ENCODE data around the gene NEURL1. TPM values are rescaled to one million over a fixed set of nuclear protein-coding genes. Genes with fewer than 3 reads are reported as not detected.

Gene NEURL1
- total and polyA plus RNA-seq, 4 donors = 0.14 to 2.0 (median 0.74) TPM

- ATAC-seq (ENCODE audit: insufficient read depth, low FRiP score) (no peak), DNase-seq (no peak)
- H3K27me3 ChIP-seq (ENCODE audit: control insufficient read depth in 3 of 3, insufficient read depth in 3 of 3, low read length in 2 of 3) = no peaks in the 10 kb centered on the region
- H3K4me1 ChIP-seq (ENCODE audit: control insufficient read depth in 5 of 5, insufficient read depth in 5 of 5, low read length in 5 of 5) = peaks cover 0 to 4% (median 0%) of the 10 kb centered on the region in 5 donors
- H3K27ac ChIP-seq (ENCODE audit: low read depth in 1 of 2, low read length in 1 of 2) = no peak overlapping the region
- H3K4me3 ChIP-seq = no peak overlapping the region
- no peaks in the 10 kb centered on the region for H3K36me3 ChIP-seq (ENCODE audit: control insufficient read depth in 4 of 4, insufficient read depth in 4 of 4, low read length in 4 of 4)
- no peak overlapping the region for H3K9ac ChIP-seq (ENCODE audit: insufficient read depth in 1 of 2, low read length in 2 of 2)
- H3K9me3 ChIP-seq (ENCODE audit: control insufficient read depth in 4 of 4, insufficient read depth in 3 of 4, low read length in 3 of 4) = no peaks in the 10 kb centered on the region
- TF ChIP-seq CTCF (IDR thresholded peaks at IDR 0.05; ENCODE audit: control extremely low read depth, extremely low read depth) = no peak
- 85 to 86% methylated on average over 7 of the region's 7 CpGs for WGBS, 2 donors
Observed at GRCh38 chr10:103573205-103573487, 79.6 kb downstream of the NEURL1 start.

GRCh38 chr10:103574097-103575061, 80.9 kb downstream of the NEURL1 start:
- H3K4me3 ChIP-seq = no peak overlapping the region
- WGBS, 2 donors = 85 to 87% methylated on average over 16 of the region's 16 CpGs

GRCh38 chr10:103575416-103576075, 82.0 kb downstream of the NEURL1 start:
- no peak for TF ChIP-seq CTCF (IDR thresholded peaks at IDR 0.05; ENCODE audit: control extremely low read depth, extremely low read depth)
- H3K27ac ChIP-seq (ENCODE audit: low read depth in 1 of 2, low read length in 1 of 2) = no peak overlapping the region
- DNase-seq (no peak), ATAC-seq (ENCODE audit: insufficient read depth, low FRiP score) (no peak)
- H3K27me3 ChIP-seq (ENCODE audit: control insufficient read depth in 3 of 3, insufficient read depth in 3 of 3, low read length in 2 of 3) = no peaks in the 10 kb centered on the region
- peaks cover 0 to 4% (median 0%) of the 10 kb centered on the region in 5 donors for H3K4me1 ChIP-seq (ENCODE audit: control insufficient read depth in 5 of 5, insufficient read depth in 5 of 5, low read length in 5 of 5)
- no peak overlapping the region for H3K9ac ChIP-seq (ENCODE audit: insufficient read depth in 1 of 2, low read length in 2 of 2)
- WGBS, 2 donors = 64 to 70% methylated on average over 6 of the region's 6 CpGs
- no peaks in the 10 kb centered on the region for H3K36me3 ChIP-seq (ENCODE audit: control insufficient read depth in 4 of 4, insufficient read depth in 4 of 4, low read length in 4 of 4)
- no peak overlapping the region for H3K4me3 ChIP-seq
- no peaks in the 10 kb centered on the region for H3K9me3 ChIP-seq (ENCODE audit: control insufficient read depth in 4 of 4, insufficient read depth in 3 of 4, low read length in 3 of 4)

More at GRCh38 chr10:103574097-103575061, 80.9 kb downstream of the NEURL1 start:
- no peaks in the 10 kb centered on the region for H3K9me3 ChIP-seq (ENCODE audit: control insufficient read depth in 4 of 4, insufficient read depth in 3 of 4, low read length in 3 of 4)
- H3K27ac ChIP-seq (ENCODE audit: low read depth in 1 of 2, low read length in 1 of 2) = no peak overlapping the region
- H3K4me1 ChIP-seq (ENCODE audit: control insufficient read depth in 5 of 5, insufficient read depth in 5 of 5, low read length in 5 of 5) = peaks cover 0 to 4% (median 0%) of the 10 kb centered on the region in 5 donors
- DNase-seq = no peak
- no peaks in the 10 kb centered on the region for H3K36me3 ChIP-seq (ENCODE audit: control insufficient read depth in 4 of 4, insufficient read depth in 4 of 4, low read length in 4 of 4)
- H3K9ac ChIP-seq (ENCODE audit: insufficient read depth in 1 of 2, low read length in 2 of 2) = no peak overlapping the region
- no peak for TF ChIP-seq CTCF (IDR thresholded peaks at IDR 0.05; ENCODE audit: control extremely low read depth, extremely low read depth)
- no peak for ATAC-seq (ENCODE audit: insufficient read depth, low FRiP score)
- H3K27me3 ChIP-seq (ENCODE audit: control insufficient read depth in 3 of 3, insufficient read depth in 3 of 3, low read length in 2 of 3) = no peaks in the 10 kb centered on the region
